Spinal cord (tissue), 10 donors: ENCODE results near the gene TNP1. TPM values are rescaled to one million over a fixed set of nuclear protein-coding genes. Genes with fewer than 3 reads are reported as not detected.

Experiments
- DNase-seq, 6 donors: peaks; one replicate each; pipeline versions ENCODE4 v3.0.0 to v3.0.0-alpha.2; 2013 to 2015; ENCODE audit warnings: low spot score in 6 of 6, low read depth in 4 of 6
- H3K27ac ChIP-seq: one replicate; pipeline ENCODE4 v1.5.1; 2013; ENCODE audit warnings: low read depth, low read length, control low read depth
- H3K27me3 ChIP-seq: one replicate; pipeline ENCODE4 v1.6.1; 2013; ENCODE audit warnings: low read length; ENCODE audit not compliant: control insufficient read depth, insufficient read depth
- H3K36me3 ChIP-seq: one replicate; pipeline ENCODE4 v1.6.1; 2013; ENCODE audit warnings: low read length; ENCODE audit not compliant: control insufficient read depth, insufficient read depth
- H3K4me1 ChIP-seq: one replicate; pipeline ENCODE4 v1.6.1; 2013; ENCODE audit warnings: low read length; ENCODE audit not compliant: control insufficient read depth, insufficient read depth
- H3K4me3 ChIP-seq: one replicate; pipeline ENCODE4 v1.5.1; 2013; ENCODE audit warnings: low read depth, low read length, control low read depth
- H3K9me3 ChIP-seq: one replicate; pipeline ENCODE4 v1.6.1; 2013; ENCODE audit warnings: low read length; ENCODE audit not compliant: control insufficient read depth, insufficient read depth
- WGBS: methylation state at CpG from one replicate; pipeline ENCODE4 v1.1.5; 2013; ENCODE audit warnings: missing lambda C conversion rate; ENCODE audit not compliant: insufficient coverage; 5-methylcytosine and 5-hydroxymethylcytosine counted together
- polyA plus RNA-seq, 2 donors: library from polyadenylated mRNA; unstranded; fragments of 120-200 nt; gene quantifications; one replicate each; pipeline ENCODE4 v1.2.1, GENCODE V29; 2013; ENCODE audit not compliant: insufficient read length in 2 of 2
- total RNA-seq, 2 donors: library from RNA; depleted of rRNA in 1 of 2; stranded (reverse); fragments of 120-200 nt in 1 of 2; fragments of >200 nt in 1 of 2; gene quantifications; one replicate each; pipeline versions ENCODE4 v1.2.3 to v1.2.4, GENCODE V29; 2013 to 2014
- donor health status: healthy.

TNP1 gene
- total and polyA plus RNA-seq, 4 donors, result not detected

- Histone ChIP-seq H3K27ac (peak overlapping the region; percentile 83), H3K27me3 (no peaks in the 10 kb centered on the region), H3K4me1 (peaks cover 8% of the 10 kb centered on the region), H3K9me3 (no peaks in the 10 kb centered on the region), H3K4me3 (no peak overlapping the region), H3K36me3 (no peaks in the 10 kb centered on the region)
- no CpG with 5 or more reads among the region's 6 CpGs for WGBS
- no peak for DNase-seq
Measured at GRCh38 chr2:216850665-216851322, 9.1 kb downstream of the TNP1 start.

DNA sequence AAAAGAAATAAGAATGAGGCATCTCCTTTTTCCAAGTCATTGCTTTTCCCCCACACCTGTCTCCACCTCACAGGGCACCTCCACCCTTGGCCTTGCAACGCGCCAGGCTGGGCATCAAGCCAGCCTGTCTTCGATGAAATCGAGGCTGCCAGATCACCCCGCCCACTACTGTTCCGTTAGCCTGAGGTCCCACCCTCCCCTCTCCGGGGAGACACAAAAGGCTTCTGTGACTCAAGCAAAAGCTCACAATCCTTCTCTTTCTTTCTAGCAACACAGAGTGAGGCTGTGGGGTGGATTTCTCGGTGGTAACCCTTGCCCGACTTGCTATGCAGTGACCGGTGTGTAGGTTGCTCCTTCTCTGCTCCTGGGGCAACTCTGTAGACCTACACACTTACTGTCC is 9.9 kb downstream of the TNP1 start:
- Histone ChIP-seq H3K4me1 (peaks cover 4% of the 10 kb centered on the region), H3K4me3 (no peak overlapping the region), H3K36me3 (no peaks in the 10 kb centered on the region), H3K9me3 (no peaks in the 10 kb centered on the region), H3K27ac (peak overlapping the region; percentile 83), H3K27me3 (no peaks in the 10 kb centered on the region)
- DNase-seq, result peak in 2 of 6 donors; percentile 33 to 69
- WGBS, result 35% methylated on average over 5 of the region's 10 CpGs

DNA sequence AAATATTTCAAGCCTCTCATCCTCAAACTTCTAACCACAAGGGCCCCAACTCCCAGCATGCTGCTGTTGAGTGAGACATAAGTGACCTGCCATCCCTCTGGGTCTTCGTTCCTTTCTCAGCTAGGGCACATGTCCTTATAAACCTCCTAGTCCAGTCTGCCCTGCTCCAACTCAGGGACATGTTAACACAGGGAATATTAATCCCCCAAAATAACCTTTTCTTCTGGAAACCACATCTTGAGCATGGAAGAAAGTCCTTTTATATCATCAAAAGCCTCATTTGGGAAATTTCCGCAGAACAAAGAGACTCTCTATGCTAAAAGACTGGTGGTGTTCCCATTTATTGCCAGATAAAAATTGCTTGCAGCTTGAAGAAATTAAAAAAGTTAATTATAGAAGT is 14.4 kb downstream of the TNP1 start:
- Histone ChIP-seq H3K27ac (peak overlapping the region; percentile 3), H3K4me1 (peaks cover 11% of the 10 kb centered on the region), H3K9me3 (no peaks in the 10 kb centered on the region), H3K36me3 (no peaks in the 10 kb centered on the region), H3K4me3 (no peak overlapping the region), H3K27me3 (no peaks in the 10 kb centered on the region)
- DNase-seq, result no peak
- WGBS, result 100% methylated on average over 1 of the region's 2 CpGs

DNA sequence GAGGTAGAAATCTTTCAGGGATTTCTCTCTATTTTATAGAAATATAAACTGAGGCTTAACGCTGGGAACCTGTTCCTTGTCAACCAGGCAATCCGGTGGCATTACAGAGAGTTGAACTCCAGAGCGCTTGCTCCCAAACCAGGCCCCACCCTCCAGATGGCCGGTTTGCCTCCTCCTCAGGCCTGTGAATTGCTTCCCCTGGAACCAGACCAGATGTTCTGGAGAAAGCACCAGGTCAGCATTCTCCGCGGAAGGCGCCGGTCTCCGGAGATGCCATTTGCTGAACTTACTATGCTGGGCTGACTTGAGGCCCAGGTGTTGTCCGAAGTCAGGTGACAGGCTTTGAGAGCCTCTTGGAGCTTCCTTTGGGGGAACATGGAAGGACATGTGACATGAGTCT is 17.2 kb downstream of the TNP1 start:
- H3K36me3 ChIP-seq, result no peaks in the 10 kb centered on the region
- no peak overlapping the region for H3K4me3 ChIP-seq
- 81% methylated on average over 10 of the region's 10 CpGs for WGBS
- H3K4me1 ChIP-seq, result peaks cover 13% of the 10 kb centered on the region
- peak in 1 of 6 donors; percentile 27 for DNase-seq
- H3K27me3 ChIP-seq, result no peaks in the 10 kb centered on the region
- peak overlapping the region; percentile 55 for H3K27ac ChIP-seq
- H3K9me3 ChIP-seq, result no peaks in the 10 kb centered on the region

DNA sequence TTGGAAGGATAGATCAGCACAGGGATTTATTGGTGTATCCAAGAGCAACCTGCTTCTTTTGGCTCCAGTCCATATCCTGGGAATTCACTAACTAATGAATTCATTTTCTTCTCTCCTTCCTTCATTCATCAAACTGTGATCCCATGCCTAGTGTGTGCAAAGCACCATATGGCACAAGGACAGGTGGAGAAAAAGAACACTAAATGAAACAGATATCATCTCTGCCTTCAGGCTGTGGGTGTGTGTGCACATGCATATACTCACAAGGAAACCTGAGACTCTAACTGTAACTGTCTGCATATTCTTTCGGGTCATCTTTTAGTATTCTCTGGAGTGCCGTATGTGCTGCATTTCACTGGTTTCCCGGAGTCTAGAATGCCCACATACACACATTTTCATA is 20.2 kb downstream of the TNP1 start:
- WGBS, result no CpG with 5 or more reads among the region's 3 CpGs
- Histone ChIP-seq H3K27me3 (no peaks in the 10 kb centered on the region), H3K36me3 (no peaks in the 10 kb centered on the region), H3K9me3 (no peaks in the 10 kb centered on the region), H3K4me3 (no peak overlapping the region), H3K4me1 (peaks cover 16% of the 10 kb centered on the region), H3K27ac (no peak overlapping the region)
- peak in 2 of 6 donors; percentile 31 to 65 for DNase-seq

- H3K9me3 ChIP-seq, result no peaks in the 10 kb centered on the region
- H3K27ac ChIP-seq, result no peak overlapping the region
- H3K27me3 ChIP-seq, result no peaks in the 10 kb centered on the region
- peak in 2 of 6 donors; percentile 32 to 73 for DNase-seq
- H3K4me3 ChIP-seq, result no peak overlapping the region
- H3K36me3 ChIP-seq, result no peaks in the 10 kb centered on the region
- H3K4me1 ChIP-seq, result peaks cover 16% of the 10 kb centered on the region
- 24% methylated on average over 5 of the region's 5 CpGs for WGBS
Measured at GRCh38 chr2:216838151-216838550, 21.7 kb downstream of the TNP1 start.

- H3K4me3 ChIP-seq, result no peak overlapping the region
- H3K36me3 ChIP-seq, result no peaks in the 10 kb centered on the region
- no peaks in the 10 kb centered on the region for H3K9me3 ChIP-seq
- peaks cover 12% of the 10 kb centered on the region for H3K4me1 ChIP-seq
- WGBS, result 75% methylated on average over 6 of the region's 6 CpGs
- no peaks in the 10 kb centered on the region for H3K27me3 ChIP-seq
- DNase-seq, result no peak
- no peak overlapping the region for H3K27ac ChIP-seq
Measured at GRCh38 chr2:216837740-216838139, 22.1 kb downstream of the TNP1 start.

DNA sequence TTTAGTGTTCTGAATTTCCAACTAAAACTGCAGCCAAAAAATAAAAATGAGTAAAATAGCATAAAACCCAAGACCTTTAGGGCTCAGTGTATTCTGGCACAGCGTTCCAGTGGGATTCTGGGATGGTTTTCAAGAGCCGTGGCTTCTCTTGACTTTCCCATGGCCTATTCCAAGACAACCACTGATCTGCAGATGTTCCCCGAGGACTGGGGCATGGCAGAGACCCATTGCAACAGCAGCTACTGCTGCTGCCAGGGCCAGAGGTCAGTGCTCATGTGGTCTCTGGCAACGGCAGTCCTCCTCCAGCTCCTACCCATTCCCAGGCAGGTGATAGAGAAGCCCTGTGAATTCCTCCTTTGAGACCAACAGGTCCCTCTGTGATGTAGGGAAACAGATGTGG is 26.8 kb downstream of the TNP1 start:
- H3K27me3 ChIP-seq, result peaks cover 2% of the 10 kb centered on the region
- no peaks in the 10 kb centered on the region for H3K9me3 ChIP-seq
- DNase-seq, result peak in 1 of 6 donors; percentile 40
- H3K36me3 ChIP-seq, result no peaks in the 10 kb centered on the region
- H3K4me3 ChIP-seq, result no peak overlapping the region
- peaks cover 12% of the 10 kb centered on the region for H3K4me1 ChIP-seq
- no peak overlapping the region for H3K27ac ChIP-seq
- WGBS, result 81% methylated on average over 3 of the region's 4 CpGs

DNA sequence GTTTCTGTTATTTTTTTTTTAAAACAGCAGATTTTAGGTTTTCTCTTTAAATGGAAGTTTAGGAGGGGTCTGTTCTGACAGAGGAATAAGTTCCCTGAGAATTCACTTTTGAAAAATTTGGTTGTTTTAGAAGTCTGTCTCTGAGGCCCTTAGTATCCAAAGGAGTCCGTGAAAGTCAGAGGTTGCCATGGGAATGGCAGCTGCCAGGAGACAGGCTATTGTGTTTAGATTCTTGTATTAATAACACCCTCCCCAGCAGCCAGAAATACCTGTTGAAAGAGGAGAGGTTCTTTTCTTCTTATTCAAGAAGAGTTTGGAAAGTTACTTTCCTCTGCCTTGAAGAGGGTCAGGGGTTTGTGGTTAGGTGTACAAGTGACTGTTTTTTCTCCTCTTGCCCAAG is 29.5 kb downstream of the TNP1 start:
- Histone ChIP-seq H3K36me3 (no peaks in the 10 kb centered on the region), H3K4me3 (no peak overlapping the region), H3K27ac (no peak overlapping the region), H3K4me1 (peaks cover 11% of the 10 kb centered on the region), H3K9me3 (no peaks in the 10 kb centered on the region), H3K27me3 (peaks cover 2% of the 10 kb centered on the region)
- no peak for DNase-seq
- WGBS, result no CpG with 5 or more reads among the region's 1 CpG

DNA sequence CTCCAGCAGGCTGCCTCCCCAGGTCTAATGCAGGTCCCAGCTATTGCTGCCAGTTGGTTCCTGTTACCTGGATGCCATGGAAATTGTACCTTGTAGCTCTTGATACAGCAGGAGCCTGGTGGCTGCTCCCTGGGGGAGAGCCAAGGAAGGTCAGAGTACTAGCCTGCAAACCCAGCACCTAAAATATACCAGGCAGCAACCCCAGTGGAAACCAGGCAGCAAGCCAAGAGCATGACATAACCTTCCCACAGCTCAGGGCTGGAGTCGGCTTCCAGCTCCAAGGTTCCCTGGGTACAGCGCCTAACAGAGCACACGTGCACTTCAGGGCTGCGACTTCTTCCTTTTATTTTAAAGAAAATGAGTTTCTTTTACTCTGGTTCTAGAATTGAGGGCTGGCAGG is 30.3 kb downstream of the TNP1 start:
- Histone ChIP-seq H3K4me1 (peaks cover 11% of the 10 kb centered on the region), H3K27ac (no peak overlapping the region), H3K4me3 (no peak overlapping the region), H3K36me3 (no peaks in the 10 kb centered on the region), H3K9me3 (no peaks in the 10 kb centered on the region), H3K27me3 (peaks cover 2% of the 10 kb centered on the region)
- WGBS, result 53% methylated on average over 3 of the region's 4 CpGs
- DNase-seq, result peak in 1 of 6 donors; percentile 61
